ENCODE data around the gene MYBPC3.
"Not testable (repeated sequence)": the region's sequence is repeated elsewhere in the genome, so short reads cannot be mapped to it uniquely, and the experiment has no call there.

The MYBPC3 gene

DNA sequence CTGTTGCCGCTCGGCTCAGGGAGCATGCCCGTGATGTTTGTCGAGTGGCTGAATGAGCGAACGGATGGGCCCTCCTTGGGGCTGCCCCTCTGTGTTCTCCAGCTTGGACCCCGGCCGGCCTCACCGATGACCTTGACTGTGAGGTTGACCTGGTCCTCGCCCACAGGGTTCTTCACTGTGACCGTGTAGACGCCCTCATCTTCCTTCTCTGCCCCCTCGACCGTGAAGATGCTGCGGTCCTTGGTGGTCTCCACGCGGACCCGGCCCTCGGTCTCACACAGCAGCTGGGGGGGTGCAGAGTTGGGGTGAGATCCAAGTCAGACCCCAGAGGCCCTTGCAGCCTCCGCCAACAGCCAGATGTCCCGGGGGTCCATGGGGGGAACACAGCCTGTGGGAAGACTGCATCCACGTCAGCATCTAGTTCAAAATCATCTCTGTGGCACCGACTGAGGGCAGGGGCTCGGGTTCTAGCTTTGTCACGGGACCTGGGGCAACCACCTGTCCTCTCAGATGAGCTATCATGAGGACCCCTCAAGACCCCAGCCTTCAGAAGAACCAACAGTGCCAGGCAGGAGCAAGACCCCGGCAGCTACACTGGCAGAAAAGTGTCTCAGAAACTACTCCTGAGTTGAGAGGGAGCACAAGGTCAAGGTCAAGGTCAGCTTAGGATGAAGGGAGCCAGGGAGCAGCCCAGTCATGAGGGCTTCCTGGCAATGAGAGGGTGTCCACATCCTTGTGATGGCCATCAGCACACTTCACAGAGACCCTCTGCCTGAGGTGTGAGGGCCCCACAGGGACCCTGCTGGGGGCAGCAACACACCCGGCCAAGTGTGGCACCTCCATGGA lies 13.9 kb downstream of the MYBPC3 start:
- DNase-seq (ENCODE audit: low read depth in 3 of 3) = no peak

DNA sequence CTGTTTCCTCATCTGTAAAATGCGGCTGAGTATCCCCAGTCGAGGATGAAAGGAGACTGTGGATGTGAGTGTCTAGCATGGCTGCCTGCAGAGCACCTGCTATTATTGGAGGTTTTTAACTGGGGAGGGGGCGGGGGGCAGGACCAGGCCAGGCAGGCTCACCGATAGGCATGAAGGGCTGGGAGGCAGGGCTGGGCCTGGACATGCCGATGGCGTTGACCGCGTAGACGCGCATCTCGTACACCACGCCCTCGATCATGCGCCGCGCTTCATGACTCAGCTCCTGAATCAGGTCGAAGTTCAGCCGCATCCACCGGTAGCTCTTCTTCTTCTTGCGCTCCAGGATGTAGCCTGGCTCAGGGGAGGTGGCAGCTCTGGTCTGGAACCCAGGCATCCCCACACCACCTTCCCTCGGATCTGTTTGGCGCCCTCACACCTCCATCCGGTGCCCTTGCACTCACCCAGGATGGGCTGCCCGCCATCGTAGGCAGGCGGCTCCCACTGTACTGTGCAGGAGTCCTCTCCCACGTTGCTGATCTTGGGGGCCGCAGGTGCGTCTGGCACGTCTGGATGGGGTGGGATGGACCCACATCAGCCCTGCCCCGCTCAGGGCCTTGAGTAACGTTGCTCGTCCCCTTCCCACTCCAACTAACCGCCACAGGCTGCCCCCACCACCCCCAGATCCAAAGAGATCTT lies 15.1 kb downstream of the MYBPC3 start:
- no peak for DNase-seq (ENCODE audit: low read depth in 3 of 3)

DNA sequence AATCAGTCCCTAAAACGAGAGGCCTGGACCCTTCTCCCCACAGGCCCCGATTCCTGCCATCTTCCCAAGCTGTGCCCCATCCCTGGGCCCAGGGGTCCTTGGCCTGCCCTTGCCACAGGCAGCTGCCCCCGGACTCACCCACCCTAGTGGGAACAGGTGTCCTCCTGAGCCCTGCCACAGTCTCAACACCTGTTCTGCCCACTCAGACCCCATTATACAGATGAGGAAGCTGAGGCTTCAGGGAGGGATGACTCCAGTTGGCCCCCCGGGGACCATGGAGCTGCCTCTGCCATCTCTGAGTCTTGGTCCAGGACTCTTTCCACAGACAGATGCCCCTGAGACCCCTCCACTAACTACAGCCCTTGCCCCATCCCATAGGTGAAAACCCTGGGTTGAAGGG lies 15.9 kb downstream of the MYBPC3 start:
- no peak for DNase-seq (ENCODE audit: low read depth in 3 of 3)

DNA sequence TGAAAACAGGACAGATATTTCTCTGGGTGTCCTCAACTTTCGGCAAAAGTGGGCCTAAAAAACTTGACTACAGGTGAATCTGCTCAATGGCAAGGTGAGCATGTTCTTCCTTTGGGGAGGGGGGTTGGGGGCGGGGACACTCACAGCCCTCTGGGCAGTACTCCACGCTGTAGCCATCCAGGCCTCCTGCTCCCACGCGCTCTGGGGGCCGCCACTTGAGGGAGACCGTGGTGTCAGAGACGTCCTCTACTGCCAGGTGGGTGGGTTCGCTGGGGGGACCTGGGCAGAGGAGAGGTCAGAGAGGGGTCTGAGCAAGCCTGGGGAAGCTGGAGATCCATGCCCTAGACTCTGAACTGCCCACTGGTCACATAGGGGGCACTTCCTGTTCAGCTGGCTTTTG lies 16.8 kb downstream of the MYBPC3 start:
- DNase-seq (ENCODE audit: low read depth in 3 of 3) = no peak

DNA sequence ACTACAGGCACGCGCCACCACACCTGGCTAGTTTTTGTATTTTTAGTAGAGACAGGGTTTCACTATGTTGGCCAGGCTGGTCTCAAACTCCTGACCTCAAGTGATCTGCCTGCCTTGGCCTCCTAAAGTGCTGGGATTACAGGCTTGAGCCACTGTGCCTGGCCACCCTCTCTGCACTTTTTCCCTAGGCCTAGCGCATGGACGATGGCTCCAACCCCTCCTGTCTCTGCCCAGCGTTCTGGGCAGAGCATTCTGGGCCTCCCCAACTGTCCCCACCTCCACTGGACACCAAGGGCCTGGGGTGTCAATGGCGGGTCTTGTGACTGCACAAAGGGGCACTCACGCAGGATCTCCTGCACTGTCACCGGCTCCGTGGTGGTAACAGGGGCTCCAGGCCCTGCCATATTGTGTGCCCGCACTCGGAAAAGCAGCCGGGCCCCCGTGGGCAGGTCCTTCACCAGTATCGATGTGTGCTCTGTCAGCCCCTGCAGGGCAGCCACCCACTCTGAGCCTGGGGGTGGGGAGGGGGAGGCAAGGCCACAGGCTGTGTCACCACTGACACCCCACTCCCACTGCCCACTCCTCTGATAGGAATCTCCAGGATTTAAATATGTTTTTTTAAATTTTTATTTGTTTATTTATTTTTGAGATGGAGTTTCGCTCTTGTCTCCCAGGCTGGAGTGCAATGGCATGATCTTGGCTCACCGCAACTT lies 17.6 kb downstream of the MYBPC3 start:
- not testable (repeated sequence) for DNase-seq (ENCODE audit: low read depth in 3 of 3)

DNA sequence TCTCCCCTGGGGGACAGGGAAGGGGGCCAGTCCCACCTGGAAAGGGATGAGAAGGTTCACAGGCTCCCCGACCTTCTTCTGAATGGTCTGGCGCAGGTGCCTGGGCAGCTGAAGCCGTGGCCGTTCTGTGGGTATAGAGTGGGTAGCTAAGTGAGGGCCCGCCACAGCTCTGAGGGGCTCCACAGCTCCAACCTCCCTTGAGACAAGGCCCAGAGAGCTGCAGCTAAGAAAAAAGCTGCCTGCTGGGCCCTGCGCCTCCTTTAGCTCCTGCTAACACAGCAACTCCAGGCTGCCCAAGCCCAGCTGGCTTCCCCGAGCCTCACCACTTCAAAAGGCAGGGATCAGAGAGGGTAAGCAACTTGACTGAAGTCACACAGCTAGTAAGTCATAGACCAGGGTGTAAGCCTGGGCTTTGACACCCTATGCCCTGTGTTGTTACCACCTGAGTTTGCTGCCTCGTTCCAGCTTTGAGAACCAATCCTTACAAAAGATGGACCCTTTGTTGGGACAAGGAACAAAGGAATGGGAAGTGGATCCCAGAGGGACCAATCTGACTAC lies 18.5 kb downstream of the MYBPC3 start:
- DNase-seq (ENCODE audit: low read depth in 3 of 3) = no peak

DNA sequence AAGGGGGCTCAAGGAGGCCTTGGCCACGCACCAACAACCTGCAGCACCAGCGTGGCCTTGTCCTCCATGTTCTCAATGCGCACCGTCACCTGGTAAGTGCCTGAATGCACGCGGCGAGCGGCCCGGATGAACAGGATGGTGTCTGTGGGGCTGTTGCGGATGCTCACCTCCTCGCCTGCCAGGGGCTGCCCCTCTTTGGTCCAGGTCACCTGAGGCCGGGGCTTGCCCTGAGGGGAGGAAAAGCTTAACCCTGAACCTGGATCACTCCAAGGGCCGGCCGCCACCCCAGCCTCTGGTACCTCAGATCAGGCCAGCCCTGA lies 19.0 kb downstream of the MYBPC3 start:
- DNase-seq (ENCODE audit: low read depth in 3 of 3) = no peak

DNA sequence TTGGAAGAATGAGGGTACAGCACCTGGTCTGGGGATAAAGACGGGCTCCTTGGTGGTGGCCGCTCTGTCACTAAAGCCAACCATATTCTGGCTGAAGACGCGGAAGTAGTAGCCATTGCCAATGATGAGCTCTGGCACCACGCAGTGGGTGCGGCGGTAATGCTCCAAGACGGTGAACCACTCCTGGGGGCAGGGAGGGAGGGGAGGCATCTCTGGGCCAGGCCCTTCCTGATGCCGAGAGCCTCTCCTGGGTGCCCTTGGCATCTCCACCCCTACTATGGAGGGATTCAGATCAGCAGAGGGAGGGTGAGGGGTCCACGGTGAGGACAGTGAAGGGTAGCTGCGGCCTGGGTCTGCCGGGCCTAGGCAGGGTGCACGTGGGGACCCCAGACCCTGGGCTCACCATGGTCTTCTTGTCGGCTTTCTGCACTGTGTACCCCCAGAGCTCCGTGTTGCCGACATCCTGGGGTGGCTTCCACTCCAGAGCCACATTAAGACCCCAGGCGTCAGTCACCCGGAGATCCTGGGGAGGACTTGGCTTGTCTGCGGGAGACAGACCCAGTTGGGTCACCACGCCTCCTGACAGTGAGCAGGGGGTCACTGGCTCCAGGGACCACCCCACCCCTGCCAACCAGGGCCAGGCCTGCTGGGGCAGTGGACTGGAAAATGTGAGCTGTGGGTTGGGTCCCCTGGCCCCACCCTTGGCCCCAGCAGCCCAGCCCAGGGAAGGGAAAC lies 19.5 kb downstream of the MYBPC3 start:
- no peak for DNase-seq (ENCODE audit: low read depth in 3 of 3)

DNA sequence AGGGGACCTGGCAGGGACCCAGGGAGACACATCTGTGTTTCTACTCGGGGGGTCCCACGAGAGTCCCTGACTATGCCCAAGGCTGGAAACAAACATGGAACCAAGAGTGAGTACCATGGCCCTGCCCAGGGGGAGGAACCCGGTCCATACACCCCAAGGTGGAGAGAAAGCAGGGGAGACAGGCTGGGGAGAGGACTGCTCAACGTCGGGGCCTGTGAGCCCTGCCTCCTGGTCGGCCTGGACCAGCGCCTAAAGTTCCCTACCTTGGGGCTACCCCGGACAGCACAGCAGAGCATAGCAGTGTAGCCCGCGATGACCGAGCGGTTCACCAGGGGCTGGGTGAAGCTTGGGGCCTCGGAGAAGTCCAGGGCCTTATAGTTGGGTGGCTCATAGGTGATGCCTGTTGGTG lies 20.2 kb downstream of the MYBPC3 start:
- DNase-seq (ENCODE audit: low read depth in 3 of 3) = no peak

DNA sequence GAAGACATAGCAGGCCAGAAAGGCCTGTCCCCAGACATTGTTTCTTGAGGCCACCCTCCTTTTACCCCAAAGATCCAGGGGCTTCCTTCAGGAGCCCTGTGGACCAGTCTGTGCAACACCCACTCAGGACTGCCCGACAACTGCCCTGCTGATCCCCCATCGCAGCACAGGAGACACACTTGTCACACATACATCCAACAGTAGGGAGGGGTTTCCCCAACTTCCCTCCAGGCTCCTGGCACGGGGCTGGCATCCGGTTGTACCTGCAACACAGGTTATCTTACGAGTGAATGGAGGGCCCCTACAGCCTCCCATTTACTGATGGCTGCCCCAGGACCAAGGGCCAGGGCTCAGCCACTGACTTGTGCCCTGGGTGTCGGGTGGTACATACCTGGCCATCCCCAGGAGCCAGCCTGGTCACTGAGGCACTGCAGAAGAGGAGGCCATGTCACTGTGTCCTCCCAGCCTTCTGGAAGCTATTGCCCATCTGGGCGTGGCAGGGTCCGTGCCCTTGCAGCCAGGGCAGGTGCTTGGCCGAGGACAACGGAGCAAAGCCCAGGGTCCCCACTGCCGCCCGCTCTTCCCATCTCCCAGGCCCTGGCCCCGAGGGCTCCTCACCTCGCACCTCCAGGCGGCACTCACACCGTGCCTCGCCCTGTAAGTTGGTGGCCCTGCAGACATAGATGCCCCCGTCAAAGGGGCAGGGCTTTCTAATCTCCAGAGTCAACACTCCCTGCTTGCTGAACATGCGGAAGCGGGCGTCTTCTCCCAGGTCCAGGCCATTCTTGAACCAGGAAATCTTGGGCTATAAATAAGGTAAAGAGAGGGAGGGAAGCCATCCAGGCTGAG lies 20.8 kb downstream of the MYBPC3 start:
- no peak for DNase-seq (ENCODE audit: low read depth in 3 of 3)

DNA sequence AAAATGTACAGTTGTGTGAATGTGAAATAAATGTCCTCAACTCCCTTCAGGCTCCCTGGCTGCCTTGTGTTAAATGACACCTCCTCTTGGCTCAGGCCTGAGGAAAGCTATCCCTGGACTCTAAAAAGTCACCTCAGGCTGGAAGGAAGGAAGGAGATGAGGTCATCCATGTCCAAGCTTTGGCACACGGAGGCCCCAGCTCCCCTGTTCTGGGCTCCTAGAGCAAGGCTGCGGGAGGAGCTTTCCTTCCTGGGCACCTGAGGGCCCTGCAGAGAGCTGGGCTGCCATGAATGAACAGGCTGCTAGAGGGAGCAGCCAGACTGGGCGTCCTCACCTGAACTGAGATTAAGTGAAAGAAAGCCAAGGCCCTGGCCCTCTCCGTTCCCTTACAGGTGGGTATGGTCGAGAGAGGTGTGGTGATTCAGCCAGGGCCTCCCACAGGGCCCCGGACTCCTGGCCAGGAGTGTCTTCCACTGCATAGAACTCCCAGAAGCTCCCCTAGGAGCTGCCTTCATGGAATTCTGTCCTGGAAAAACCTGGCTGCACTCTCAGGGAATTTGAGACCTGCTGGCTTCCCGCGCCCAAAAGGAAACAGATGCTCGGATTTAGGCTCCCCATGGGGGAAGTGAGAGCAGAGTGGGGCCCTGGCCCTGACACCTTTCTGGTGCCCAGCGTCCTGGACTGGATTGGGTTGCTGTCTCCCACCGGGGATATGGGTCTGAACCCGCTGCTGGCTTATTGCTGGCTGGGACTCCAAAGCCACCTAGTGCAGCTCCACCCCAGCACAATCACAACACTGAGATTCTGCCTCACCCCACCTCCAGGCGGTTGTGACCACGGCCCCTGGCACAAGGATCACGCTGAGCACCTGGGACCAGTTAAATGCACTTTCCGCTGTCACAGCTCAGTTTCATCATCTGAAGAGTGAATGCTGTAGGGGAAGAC lies 22.2 kb downstream of the MYBPC3 start:
- no peak for DNase-seq (ENCODE audit: low read depth in 3 of 3)

DNA sequence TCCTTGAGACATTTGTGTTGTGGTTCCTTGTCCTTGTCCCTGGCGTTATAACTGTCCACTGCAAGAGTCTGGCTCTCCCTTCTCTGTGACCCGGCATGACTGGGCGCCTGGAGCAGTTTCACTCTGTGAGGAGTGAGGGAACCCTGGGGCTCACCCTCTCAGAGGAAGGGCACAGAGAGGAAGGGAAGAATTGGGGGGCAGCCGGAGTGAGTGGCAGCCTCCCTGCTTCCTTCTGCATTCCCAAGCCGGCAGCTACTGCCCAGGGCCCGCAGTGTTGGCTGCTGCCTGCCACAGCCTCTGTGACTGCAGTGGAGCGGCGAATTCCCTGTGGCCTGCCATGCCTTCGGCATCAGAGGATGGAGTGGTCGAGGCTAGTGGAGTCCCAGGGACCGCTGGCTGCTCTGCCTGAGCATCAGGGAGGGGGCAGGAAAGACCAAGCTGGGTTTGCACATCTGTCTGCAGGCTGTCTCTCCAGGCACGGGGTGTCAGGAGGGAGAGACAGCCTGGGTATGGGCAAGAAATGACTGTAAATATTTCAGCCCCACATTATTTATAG lies 23.0 kb downstream of the MYBPC3 start:
- DNase-seq (ENCODE audit: low read depth in 3 of 3) = no peak

DNA sequence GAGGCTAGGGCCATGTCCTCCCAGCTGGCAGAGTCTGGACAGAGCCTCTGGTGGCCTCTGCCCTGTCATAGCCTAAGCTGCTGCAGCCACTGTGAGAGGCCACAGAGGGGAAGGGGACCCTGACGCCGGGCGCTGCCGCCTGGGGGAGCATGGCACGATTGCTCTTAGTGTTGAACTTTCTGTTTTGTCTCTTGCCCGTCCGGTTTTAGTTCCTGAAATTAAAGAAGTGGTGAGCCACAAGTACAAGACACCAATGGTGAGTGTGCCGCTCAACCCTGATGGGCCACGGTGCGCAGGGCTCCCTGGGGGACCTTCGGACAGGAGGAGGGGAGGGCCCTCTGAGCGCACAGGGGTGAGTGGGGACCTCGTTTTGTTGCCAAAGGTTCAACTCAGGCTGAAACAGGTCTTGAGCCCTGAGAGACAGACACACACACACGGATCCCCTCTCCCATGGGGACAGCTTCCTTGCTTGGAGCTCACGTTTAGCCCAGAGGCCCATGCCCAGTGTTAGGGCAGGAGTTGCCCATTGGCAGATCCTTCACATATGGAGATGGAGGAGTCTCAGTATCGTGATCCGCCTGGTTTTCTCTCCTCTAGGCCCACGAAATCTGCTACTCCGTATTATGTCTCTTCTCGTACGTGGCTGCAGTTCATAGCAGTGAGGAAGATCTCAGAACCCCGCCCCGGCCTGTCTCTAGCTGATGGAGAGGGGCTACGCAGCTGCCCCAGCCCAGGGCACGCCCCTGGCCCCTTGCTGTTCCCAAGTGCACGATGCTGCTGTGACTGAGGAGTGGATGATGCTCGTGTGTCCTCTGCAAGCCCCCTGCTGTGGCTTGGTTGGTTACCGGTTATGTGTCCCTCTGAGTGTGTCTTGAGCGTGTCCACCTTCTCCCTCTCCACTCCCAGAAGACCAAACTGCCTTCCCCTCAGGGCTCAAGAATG lies 23.8 kb downstream of the MYBPC3 start:
- DNase-seq (ENCODE audit: low read depth in 3 of 3) = no peak

DNA sequence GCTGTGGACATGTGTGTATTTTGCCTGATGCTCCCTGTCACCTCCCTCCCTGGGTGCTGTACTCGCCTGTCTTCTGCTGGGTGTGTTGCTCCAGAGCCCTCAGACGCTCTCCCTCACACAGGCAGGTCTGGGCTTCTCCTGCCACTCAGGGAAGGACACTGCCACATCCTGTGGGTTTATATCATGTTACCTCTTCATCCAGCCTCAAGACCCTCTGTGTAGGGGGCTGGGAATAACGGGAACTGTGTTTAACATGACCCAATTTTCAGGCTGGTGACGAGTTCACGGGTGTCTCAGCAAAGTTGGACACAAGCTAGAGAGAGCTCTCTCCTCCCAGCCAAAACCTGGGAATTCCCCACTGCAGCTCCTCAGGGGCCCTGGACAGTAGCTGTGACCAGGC lies 24.6 kb downstream of the MYBPC3 start:
- DNase-seq (ENCODE audit: low read depth in 3 of 3) = no peak

DNA sequence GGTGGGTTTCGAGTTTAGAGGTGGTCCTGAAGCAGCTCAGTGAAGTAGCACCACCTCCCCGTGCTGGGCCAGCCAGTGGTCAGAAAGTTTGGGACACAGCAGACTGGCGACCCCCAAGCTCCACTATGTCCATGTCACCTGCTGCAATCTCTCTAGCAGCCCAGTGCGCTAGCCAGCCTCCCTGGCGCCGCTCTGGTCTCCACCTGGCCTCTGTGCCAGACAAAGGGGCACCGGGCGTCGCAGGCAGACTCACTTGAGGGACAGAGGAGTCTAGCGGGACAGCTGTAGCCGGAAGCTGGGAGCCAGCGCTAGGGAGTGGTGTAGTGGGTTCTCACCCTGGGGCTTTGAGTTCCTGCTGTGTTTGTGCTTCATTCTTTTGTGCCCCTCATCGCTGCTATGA lies 25.5 kb downstream of the MYBPC3 start:
- no peak for DNase-seq (ENCODE audit: low read depth in 3 of 3)

DNA sequence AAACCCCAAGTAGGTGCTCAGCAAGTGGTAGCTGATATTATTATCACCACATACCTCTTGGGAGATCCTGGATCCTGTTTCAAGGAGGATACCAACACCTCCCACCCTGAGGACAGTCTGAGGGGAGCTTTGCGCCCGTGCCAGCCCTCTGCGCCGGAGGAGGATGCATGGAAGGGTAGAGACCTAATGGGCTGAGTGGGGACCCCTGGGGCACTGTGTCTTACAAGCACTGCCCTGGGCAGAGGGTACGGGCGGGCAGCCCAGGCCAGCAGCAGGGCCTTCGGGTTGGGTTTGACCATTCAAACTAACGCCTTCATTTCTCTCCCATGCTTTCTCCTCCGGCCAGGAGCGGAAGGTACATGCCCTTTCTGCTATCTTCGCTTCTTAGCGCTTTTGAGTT lies 26.3 kb downstream of the MYBPC3 start:
- no peak for DNase-seq (ENCODE audit: low read depth in 3 of 3)

DNA sequence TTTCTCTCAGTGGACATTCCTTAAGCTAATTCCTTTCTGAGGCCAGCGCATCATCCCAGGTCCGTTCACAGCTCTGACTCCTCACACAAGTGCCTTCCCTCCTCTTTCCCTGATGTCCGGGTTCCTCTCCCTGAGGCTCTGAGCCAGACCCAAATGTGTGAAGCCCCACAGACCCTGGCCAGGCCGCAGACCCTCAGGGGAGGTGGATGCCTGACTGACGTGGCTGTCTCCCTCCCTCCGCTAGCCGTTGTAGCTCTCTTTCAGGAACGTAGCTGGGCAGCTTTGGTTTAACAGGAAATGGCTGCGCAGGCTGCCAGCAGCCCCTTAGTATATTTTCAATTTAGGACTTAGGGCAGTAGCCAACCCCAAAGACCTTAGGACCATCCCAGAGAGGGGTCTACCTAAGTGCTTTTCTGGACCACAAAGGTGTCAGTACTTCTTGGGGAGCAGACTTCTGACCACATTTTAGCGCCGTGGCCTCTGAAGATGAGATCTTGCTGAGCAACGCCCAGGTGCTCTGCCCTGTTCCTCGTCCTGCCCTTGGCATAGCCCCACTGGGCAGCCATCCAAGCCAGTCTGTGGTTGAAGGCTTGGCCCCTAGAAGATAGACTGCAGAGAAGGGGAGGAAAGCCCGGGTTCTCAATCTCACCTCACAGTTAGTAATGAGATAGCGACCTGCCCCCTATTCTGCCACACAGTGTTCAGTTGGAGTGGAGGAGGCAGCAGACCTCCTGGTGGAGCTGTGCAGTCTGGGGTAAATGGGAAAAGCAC lies 27.0 kb downstream of the MYBPC3 start:
- no peak for DNase-seq (ENCODE audit: low read depth in 3 of 3)

DNA sequence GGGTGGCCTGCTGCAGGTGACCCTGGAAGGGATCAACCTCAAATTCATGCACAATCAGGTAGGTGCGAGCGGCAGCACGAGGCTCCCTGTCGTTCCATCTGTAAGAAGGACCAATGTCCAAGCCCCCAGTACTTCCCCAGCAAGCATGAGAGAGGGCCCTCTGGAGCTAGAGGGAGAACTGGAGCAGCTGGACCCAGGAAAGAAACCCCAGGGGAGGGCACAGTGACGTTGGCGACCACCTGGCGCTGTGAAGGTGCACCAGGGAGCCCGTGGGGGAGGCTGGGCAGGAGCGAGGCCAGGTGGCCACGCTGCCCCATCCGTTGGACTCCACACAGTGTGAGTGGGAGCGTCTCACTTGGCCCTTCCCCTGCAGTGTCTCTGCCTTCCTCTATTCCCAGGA lies 28.0 kb downstream of the MYBPC3 start:
- no peak for DNase-seq (ENCODE audit: low read depth in 3 of 3)
